HG02798 (cell line): ENCODE results near the gene ABHD2.
A peak's percentile ranks its signal among the peaks of the same experiment; 100 is the strongest.
"Not testable (repeated sequence)": the region's sequence is repeated elsewhere in the genome, so short reads cannot be mapped to it uniquely, and the experiment has no call there.

Experiments used
- ATAC-seq: cut with Tn5 transposase; IDR thresholded peaks from one replicate; pipeline ENCODE4 v1.9.1; 2021; ENCODE audit warnings: mild to moderate bottlenecking; ENCODE audit not compliant: unreplicated experiment, poor library complexity

Gene ABHD2

GRCh38 chr15:89209057-89209456, 120.8 kb downstream of the ABHD2 start:
- no peak for ATAC-seq

- no peak for ATAC-seq
Observed at GRCh38 chr15:89211678-89212170, 123.5 kb downstream of the ABHD2 start.

DNA sequence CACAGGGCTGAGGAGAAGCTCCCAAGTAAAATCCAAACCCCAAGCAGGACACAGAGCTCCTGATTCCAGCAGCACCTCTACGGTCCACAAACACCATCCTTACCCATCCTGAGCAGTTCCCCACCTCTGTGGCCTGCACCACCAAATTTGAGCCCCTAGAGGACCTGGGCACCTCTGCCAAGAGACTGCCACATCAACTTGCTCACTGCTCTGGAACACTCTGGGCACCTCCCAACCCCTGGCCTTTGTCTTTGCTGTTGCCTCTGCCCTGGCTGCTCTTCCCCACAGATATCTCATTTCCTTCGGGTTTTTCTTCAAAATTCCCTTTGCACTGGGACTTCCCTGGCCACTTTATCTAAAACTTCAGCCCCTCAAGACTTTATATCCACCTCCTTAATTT, 127.4 kb downstream of the ABHD2 start:
- no peak for ATAC-seq

- ATAC-seq = no peak
Observed at GRCh38 chr15:89217031-89217430, 128.8 kb downstream of the ABHD2 start.

GRCh38 chr15:89217686-89218376, 129.6 kb downstream of the ABHD2 start:
- ATAC-seq = no peak

- no peak for ATAC-seq
Observed at GRCh38 chr15:89218531-89218930, 130.3 kb downstream of the ABHD2 start.

DNA sequence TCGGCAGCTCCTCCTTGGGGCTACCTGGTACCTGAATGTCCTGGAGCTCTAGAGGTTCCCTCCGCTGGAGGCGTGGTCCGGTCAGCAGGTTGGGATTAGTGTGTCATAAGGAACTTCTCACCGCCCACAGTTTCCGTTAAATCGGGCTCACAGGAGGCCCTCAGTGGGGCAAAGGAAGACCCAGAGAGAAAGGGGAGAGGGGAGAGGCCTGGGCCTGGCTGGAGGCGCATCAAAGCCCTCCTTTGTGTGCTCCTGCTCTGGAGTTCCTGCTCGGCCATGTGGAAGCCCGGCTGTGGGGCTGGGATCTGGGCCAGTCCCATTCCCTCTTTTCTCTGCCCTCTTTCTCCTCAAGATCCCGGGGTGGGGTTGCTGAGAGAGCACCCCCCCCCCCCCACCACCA, 133.3 kb downstream of the ABHD2 start, which contains the start of gene RLBP1:
RLBP1 (minus strand) TSS at position 37 of the 400 bp plus-strand sequence. CDS start 2,604 bp downstream, outside the sequence.
- ATAC-seq = no peak

- ATAC-seq = no peak
Observed at GRCh38 chr15:89225588-89225987, 137.3 kb downstream of the ABHD2 start.

- no peak for ATAC-seq
Observed at GRCh38 chr15:89226359-89227221, 138.3 kb downstream of the ABHD2 start.

DNA sequence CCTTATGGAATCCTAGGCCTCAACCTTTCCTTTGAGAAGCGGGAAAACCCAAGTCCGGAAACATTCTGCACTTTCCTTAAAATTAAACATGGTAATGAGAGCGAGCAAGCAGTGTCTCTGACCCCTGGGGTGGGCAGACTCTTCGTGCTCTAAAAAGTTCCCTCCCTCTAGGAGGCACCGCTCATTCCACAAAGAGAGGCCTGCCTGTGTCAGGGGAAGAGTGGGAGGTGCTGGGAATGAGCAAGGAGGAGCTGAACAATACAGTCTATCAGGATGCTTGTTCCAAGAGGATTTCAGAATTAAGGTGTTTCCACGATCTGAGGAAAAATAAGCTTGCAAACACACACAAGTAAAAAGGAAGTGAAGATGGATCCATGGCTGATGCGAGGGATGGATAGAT, 139.2 kb downstream of the ABHD2 start:
- ATAC-seq = no peak

DNA sequence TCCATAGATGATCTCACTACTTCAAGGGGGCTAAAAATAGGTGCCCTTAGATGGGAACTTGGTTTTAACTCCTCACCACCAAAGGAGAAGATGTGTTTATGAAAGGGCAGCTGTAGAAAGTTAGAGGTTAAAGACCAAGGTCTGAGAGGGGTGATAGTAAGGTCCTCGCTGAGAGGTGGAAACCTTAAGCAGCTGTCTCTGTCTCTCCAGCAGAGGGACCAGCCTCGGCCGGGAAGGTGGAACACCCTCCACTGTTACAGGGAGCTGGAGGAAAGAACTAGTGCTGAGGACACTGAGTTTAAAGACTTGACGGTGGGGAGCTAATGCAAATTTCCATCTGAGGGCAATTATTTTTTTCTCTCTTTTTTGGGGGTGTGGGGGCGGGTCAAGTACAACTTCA, 142.0 kb downstream of the ABHD2 start:
- ATAC-seq = no peak

DNA sequence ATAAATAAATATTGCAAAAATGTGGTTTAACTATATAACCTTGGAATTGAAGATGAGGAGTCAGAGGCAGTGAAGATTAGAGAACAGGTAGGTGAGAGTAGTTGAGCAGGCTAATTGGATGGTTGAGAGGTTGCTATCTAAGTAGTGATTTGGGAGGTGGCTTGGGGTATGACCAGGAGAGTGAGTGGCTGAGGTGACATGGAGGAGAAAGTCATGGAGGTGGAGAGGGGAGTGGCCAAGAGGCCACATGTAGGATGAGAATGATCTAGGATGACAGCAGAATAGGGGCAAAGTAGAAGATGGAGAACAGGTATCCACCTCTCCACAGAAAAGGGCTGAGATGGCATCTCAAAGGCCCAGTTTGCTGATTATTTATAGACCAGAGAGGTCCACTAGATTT, 143.6 kb downstream of the ABHD2 start:
- ATAC-seq = no peak

- ATAC-seq = not testable (repeated sequence)
Observed at GRCh38 chr15:89239883-89240810, 151.9 kb downstream of the ABHD2 start.

DNA sequence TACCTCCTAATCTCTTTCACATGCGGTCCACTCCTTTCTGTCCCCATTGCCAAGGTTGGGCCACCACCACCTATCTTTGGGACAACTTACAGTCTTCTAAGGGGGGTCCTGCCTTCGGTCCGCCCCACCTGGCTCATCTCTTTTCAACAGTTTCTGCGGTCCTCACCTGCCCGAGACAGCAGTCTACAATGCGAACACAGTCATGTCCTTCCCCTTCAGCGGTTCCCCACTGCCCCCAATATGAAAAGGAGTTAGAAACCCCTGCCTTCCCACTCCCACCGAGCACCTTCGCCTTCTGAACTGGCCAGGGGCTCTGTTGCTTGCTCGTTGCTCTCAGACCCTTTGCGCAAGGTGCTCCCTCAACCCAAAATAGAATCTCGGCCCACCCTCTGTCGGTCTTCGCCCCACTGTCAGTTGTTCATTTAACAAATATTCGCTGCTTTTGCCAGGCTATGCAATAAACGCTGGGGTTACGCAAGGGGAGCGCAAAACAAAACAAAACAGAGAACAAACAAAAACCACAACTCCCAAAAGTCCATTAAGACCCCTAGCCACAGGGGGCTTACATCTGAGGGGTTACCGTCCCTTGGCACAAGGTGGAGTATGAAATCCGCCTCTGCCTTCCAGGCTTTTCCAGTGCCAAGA, 154.9 kb downstream of the ABHD2 start:
- ATAC-seq = no peak

DNA sequence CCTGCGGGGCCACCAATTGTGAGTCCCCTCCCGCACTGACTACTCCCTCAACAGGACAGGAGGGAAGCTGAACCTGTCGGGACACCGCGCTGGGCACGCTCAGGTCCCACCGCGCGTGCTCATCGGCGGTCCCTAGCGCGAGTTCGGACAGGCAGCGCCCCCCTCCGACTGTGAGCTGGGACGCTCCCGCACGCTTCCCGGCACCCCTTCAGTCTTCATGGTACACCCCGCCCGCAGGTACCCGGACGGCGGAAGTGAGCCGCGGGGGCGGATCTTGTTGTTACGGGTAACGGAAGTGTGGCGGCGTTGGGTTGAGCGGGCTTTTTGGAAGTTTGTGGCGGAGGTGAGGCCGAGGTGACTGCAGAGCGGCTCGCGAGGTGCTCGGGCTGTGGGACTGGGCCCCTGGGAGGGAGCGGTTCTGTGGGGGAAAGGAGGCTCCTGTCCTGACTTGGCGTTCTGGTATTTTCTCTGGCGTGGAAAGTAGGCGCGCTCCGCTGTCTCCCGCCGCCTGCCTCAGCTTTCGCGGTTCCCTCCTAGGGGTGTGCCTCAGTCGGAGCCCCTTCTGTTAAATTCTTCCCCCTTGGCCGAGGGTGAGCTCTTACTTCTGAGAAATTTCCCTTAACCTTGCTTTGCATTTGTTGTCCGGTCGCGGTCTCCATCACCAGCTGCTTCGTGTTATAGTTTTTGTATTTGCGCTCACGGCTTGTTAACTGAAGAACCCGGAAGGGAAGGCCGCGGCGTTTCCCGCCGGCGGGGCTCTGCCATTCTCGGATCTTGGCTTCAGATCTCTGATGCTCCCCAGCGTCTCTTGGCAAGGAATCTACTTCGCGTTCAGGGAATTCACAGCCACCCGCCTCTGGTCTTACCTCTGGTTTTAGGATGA, 155.7 kb downstream of the ABHD2 start, which contains the start of gene FANCI:
FANCI (plus strand) TSS at position 289 of the 883 bp plus-strand sequence. CDS start 3,669 bp downstream, outside the sequence.
- ATAC-seq = peak; percentile 96

DNA sequence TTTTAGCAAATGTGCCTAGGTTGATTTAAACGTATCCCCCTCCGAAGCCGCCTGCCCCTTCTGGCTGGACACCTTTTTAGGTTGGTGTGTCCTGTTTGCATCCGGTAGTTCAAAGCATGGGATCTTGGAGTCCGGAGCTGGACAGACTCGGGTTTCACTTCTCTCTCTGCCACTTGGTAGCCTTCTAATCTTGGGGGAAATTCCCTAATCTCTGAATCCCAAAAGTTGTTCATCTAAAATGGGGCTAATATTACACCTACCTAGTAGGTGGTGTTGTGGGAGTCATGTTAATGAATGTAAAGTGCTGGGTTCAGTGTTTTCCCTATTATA, 156.3 kb downstream of the ABHD2 start:
- no peak for ATAC-seq

DNA sequence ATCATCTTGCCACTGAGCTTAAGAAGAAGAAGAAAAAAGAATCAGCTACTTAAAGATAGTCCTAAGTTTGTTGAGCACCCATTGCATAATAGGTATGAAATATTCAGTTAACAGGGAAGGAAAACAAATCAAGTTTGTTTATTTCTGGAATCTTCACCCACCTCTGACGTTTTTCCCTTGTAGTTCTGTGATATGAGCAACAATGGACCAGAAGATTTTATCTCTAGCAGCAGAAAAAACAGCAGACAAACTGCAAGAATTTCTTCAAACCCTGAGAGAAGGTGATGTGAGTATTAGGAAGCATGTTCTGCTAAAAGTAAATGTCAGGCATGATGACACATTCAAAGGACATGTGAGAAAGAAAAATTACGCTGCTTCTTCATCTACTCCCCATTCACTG, 159.2 kb downstream of the ABHD2 start:
- no peak for ATAC-seq

GRCh38 chr15:89248584-89248983, 160.3 kb downstream of the ABHD2 start:
- no peak for ATAC-seq

DNA sequence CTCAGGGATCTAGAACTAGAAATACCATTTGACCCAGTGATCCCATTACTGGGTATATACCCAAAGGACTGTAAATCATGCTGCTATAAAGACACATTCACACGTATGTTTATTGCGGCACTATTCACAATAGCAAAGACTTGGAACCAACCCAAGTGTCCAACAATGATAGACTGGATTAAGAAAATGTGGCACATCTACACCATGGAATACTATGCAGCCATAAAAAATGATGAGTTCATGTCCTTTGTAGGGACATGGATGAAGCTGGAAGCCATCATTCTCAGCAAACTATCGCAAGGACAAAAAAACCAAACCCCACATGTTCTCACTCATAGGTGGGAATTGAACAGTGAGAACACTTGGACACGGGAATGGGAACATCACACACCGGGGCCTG, 161.9 kb downstream of the ABHD2 start:
- ATAC-seq = not testable (repeated sequence)
